ENCODE results near the gene MAP3K7. TPM values are rescaled to one million over a fixed set of nuclear protein-coding genes. Genes with fewer than 3 reads are reported as not detected.

Gene MAP3K7
- polyA plus RNA-seq, 1 donor (not counting 4 experiments of a cell fraction or from before 2014, with no cell fraction given), result 43.5 TPM

- H3K9me1 ChIP-seq (ENCODE audit: control insufficient read depth, extremely low read depth, insufficient read depth, low read length), result no peaks in the 10 kb centered on the region
- no peak overlapping the region for H3K27ac ChIP-seq (ENCODE audit: control insufficient read depth, insufficient read depth, low read length)
- TF ChIP-seq CTCF (optimal IDR thresholded peaks at IDR 0.05 in 1 of 3, IDR thresholded peaks at IDR 0.05 in 1 of 3, conservative IDR thresholded peaks at IDR 0.05 in 1 of 3; ENCODE audit: extremely low read depth in 1 of 3, insufficient read depth in 2 of 3, low read length in 3 of 3) (no peak), EZH2 (IDR thresholded peaks at IDR 0.05; ENCODE audit: low read length) (no peak)
- dilution Hi-C loops (cut with MboI; ENCODE audit: extremely low pct_ligation_motif_present, low sequenced_read_pairs), result no loop called here
- H3K4me2 ChIP-seq (ENCODE audit: control insufficient read depth, extremely low read depth, insufficient read depth, low read depth, low read length), result no peak overlapping the region
- no peak overlapping the region for H3K4me3 ChIP-seq (ENCODE audit: control insufficient read depth in 2 of 3, extremely low read depth in 1 of 3, insufficient read depth in 2 of 3, low read depth in 1 of 3, low read length in 3 of 3)
- no peaks in the 10 kb centered on the region for H3K9me3 ChIP-seq (ENCODE audit: control insufficient read depth, low read depth, low read length)
- H2AFZ ChIP-seq (ENCODE audit: control insufficient read depth, low read length), result no peak overlapping the region
- no peak for DNase-seq (ENCODE audit: low read depth, low spot score)
- H3K79me2 ChIP-seq (ENCODE audit: control insufficient read depth, insufficient read depth, low read length), result no peaks in the 10 kb centered on the region
- FAIRE-seq, result no peak
- no peak overlapping the region for H3K9ac ChIP-seq (ENCODE audit: control insufficient read depth, extremely low read depth, insufficient read depth, low read length)
- H3K27me3 ChIP-seq (ENCODE audit: control insufficient read depth, extremely low read depth, insufficient read depth, low read length), result no peaks in the 10 kb centered on the region
- no peaks in the 10 kb centered on the region for H3K4me1 ChIP-seq (ENCODE audit: control insufficient read depth, extremely low read depth, insufficient read depth, low read length)
- H3K36me3 ChIP-seq (ENCODE audit: control insufficient read depth in 2 of 2, extremely low read depth in 1 of 2, insufficient read depth in 2 of 2, low read length in 2 of 2), result peaks cover 5 to 9% of the 10 kb centered on the region in 2 experiments
- H4K20me1 ChIP-seq (ENCODE audit: control insufficient read depth, extremely low read depth, insufficient read depth, low read length), result no peaks in the 10 kb centered on the region
Observed at GRCh38 chr6:90534337-90535025, 52.4 kb downstream of the MAP3K7 start.

- Histone ChIP-seq H3K9me3 (ENCODE audit: control insufficient read depth, low read depth, low read length) (no peaks in the 10 kb centered on the region), H3K9me1 (ENCODE audit: control insufficient read depth, extremely low read depth, insufficient read depth, low read length) (no peaks in the 10 kb centered on the region), H3K4me3 (ENCODE audit: control insufficient read depth in 2 of 3, extremely low read depth in 1 of 3, insufficient read depth in 2 of 3, low read depth in 1 of 3, low read length in 3 of 3) (no peak overlapping the region), H3K4me2 (ENCODE audit: control insufficient read depth, extremely low read depth, insufficient read depth, low read depth, low read length) (no peak overlapping the region), H2AFZ (ENCODE audit: control insufficient read depth, low read length) (no peak overlapping the region), H3K27me3 (ENCODE audit: control insufficient read depth, extremely low read depth, insufficient read depth, low read length) (no peaks in the 10 kb centered on the region), H3K79me2 (ENCODE audit: control insufficient read depth, insufficient read depth, low read length) (no peaks in the 10 kb centered on the region), H3K36me3 (ENCODE audit: control insufficient read depth in 2 of 2, extremely low read depth in 1 of 2, insufficient read depth in 2 of 2, low read length in 2 of 2) (peaks cover 5 to 9% of the 10 kb centered on the region in 2 experiments), H3K27ac (ENCODE audit: control insufficient read depth, insufficient read depth, low read length) (no peak overlapping the region), H4K20me1 (ENCODE audit: control insufficient read depth, extremely low read depth, insufficient read depth, low read length) (no peaks in the 10 kb centered on the region), H3K9ac (ENCODE audit: control insufficient read depth, extremely low read depth, insufficient read depth, low read length) (no peak overlapping the region), H3K4me1 (ENCODE audit: control insufficient read depth, extremely low read depth, insufficient read depth, low read length) (no peaks in the 10 kb centered on the region)
- no peak for DNase-seq (ENCODE audit: low read depth, low spot score)
- peak; percentile 20 for FAIRE-seq
- dilution Hi-C loops (cut with MboI; ENCODE audit: extremely low pct_ligation_motif_present, low sequenced_read_pairs), result no loop called here
- TF ChIP-seq CTCF (optimal IDR thresholded peaks at IDR 0.05 in 1 of 3, IDR thresholded peaks at IDR 0.05 in 1 of 3, conservative IDR thresholded peaks at IDR 0.05 in 1 of 3; ENCODE audit: extremely low read depth in 1 of 3, insufficient read depth in 2 of 3, low read length in 3 of 3), result no peak
- no peak for TF ChIP-seq EZH2 (IDR thresholded peaks at IDR 0.05; ENCODE audit: low read length)
Observed at GRCh38 chr6:90533615-90534336, 53.1 kb downstream of the MAP3K7 start.

Data from keratinocyte (primary cell).